ENCODE results near the gene AADACL4.
"Not testable (repeated sequence)": the region's sequence is repeated elsewhere in the genome, so short reads cannot be mapped to it uniquely, and the experiment has no call there.

Gene AADACL4

GRCh38 chr1:12666141-12666735, 22.4 kb downstream of the AADACL4 start:
- H3K4me1 ChIP-seq (ENCODE audit: insufficient read depth, poor library complexity, severe bottlenecking): no peaks in the 10 kb centered on the region
- H3K36me3 ChIP-seq (ENCODE audit: low read depth): no peaks in the 10 kb centered on the region
- no peak for TF ChIP-seq CTCF (IDR thresholded peaks at IDR 0.05; ENCODE audit: poor library complexity, severe bottlenecking)
- no peak for ATAC-seq (ENCODE audit: low read depth)
- no peak overlapping the region for H3K27ac ChIP-seq (ENCODE audit: poor library complexity, severe bottlenecking)
- H3K4me3 ChIP-seq (ENCODE audit: severe bottlenecking): no peak overlapping the region
- no peaks in the 10 kb centered on the region for H3K9me3 ChIP-seq (ENCODE audit: severe bottlenecking)
- DNase-seq (ENCODE audit: low spot score): no peak
- H3K27me3 ChIP-seq (ENCODE audit: insufficient read depth, poor library complexity, severe bottlenecking): peaks cover 3% of the 10 kb centered on the region

GRCh38 chr1:12669529-12670068, 25.7 kb downstream of the AADACL4 start:
- Histone ChIP-seq H3K36me3 (ENCODE audit: low read depth) (no peaks in the 10 kb centered on the region), H3K4me1 (ENCODE audit: insufficient read depth, poor library complexity, severe bottlenecking) (no peaks in the 10 kb centered on the region), H3K27me3 (ENCODE audit: insufficient read depth, poor library complexity, severe bottlenecking) (peaks cover 6% of the 10 kb centered on the region), H3K9me3 (ENCODE audit: severe bottlenecking) (no peaks in the 10 kb centered on the region), H3K4me3 (ENCODE audit: severe bottlenecking) (no peak overlapping the region), H3K27ac (ENCODE audit: poor library complexity, severe bottlenecking) (no peak overlapping the region)
- DNase-seq (ENCODE audit: low spot score) (no peak), ATAC-seq (ENCODE audit: low read depth) (no peak)
- TF ChIP-seq CTCF (IDR thresholded peaks at IDR 0.05; ENCODE audit: poor library complexity, severe bottlenecking): no peak

DNA sequence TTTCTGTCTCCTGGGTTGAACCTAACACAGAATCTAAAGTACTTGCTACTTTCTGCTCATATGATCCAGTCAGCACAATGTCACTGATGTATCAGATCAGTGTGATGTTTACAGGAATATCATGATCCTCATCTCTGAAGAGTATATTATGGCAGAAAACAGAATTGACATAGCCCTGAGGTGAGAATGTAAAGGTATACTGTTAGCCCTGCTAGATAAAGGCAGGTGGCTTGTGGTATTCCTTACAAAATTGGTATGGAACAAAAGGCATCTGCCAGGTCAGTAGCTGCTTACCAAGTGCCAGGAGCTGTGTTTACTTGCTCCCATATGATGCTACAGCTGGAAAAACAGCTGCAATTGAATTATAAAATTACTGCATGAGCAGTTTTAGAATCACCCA, 30.5 kb downstream of the AADACL4 start:
- H3K4me1 ChIP-seq (ENCODE audit: insufficient read depth, poor library complexity, severe bottlenecking): no peaks in the 10 kb centered on the region
- ATAC-seq (ENCODE audit: low read depth) (no peak), DNase-seq (ENCODE audit: low spot score) (no peak)
- TF ChIP-seq CTCF (IDR thresholded peaks at IDR 0.05; ENCODE audit: poor library complexity, severe bottlenecking): no peak
- no peak overlapping the region for H3K4me3 ChIP-seq (ENCODE audit: severe bottlenecking)
- peaks cover 6% of the 10 kb centered on the region for H3K27me3 ChIP-seq (ENCODE audit: insufficient read depth, poor library complexity, severe bottlenecking)
- no peak overlapping the region for H3K27ac ChIP-seq (ENCODE audit: poor library complexity, severe bottlenecking)
- H3K36me3 ChIP-seq (ENCODE audit: low read depth): no peaks in the 10 kb centered on the region
- no peaks in the 10 kb centered on the region for H3K9me3 ChIP-seq (ENCODE audit: severe bottlenecking)

GRCh38 chr1:12676122-12676521, 32.2 kb downstream of the AADACL4 start:
- DNase-seq (ENCODE audit: low spot score); H3K4me3 ChIP-seq (ENCODE audit: severe bottlenecking); H3K9me3 ChIP-seq (ENCODE audit: severe bottlenecking); H3K36me3 ChIP-seq (ENCODE audit: low read depth); ATAC-seq (ENCODE audit: low read depth); H3K4me1 ChIP-seq (ENCODE audit: insufficient read depth, poor library complexity, severe bottlenecking); H3K27ac ChIP-seq (ENCODE audit: poor library complexity, severe bottlenecking); H3K27me3 ChIP-seq (ENCODE audit: insufficient read depth, poor library complexity, severe bottlenecking): not testable (repeated sequence)

- DNase-seq (ENCODE audit: low spot score) (no peak), ATAC-seq (ENCODE audit: low read depth) (no peak)
- H3K27ac ChIP-seq (ENCODE audit: poor library complexity, severe bottlenecking): no peak overlapping the region
- no peak for TF ChIP-seq CTCF (IDR thresholded peaks at IDR 0.05; ENCODE audit: poor library complexity, severe bottlenecking)
- peaks cover 3% of the 10 kb centered on the region for H3K27me3 ChIP-seq (ENCODE audit: insufficient read depth, poor library complexity, severe bottlenecking)
- no peaks in the 10 kb centered on the region for H3K36me3 ChIP-seq (ENCODE audit: low read depth)
- no peaks in the 10 kb centered on the region for H3K4me1 ChIP-seq (ENCODE audit: insufficient read depth, poor library complexity, severe bottlenecking)
- H3K4me3 ChIP-seq (ENCODE audit: severe bottlenecking): no peak overlapping the region
- no peaks in the 10 kb centered on the region for H3K9me3 ChIP-seq (ENCODE audit: severe bottlenecking)
These were observed 33.7 kb downstream of the AADACL4 start for GRCh38 chr1:12677565-12677964.

All from RWPE2 (cell line).